ENCODE results near the gene ZNF473.

Gene ZNF473

DNA sequence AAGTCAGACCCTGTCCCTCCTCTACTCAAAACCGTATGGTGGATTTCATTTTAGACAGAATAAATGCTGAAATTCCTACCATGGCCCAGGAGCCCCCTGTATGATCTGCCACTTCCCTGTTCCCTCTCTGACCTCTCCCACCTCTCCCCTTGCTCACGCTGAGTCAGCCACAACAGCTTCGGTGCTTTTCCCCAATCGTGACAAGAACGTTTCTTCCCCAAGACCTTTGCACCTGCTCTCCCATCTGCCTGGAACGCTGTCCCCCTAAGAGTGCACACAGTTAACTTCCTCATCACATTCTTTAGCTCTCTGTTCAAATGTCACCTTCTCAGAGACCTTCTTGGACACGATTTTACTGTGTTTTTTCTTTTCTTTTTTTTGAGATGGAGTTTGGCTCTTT, 3.0 kb upstream of the ZNF473 start:
- TF ChIP-seq, protein P1, sequence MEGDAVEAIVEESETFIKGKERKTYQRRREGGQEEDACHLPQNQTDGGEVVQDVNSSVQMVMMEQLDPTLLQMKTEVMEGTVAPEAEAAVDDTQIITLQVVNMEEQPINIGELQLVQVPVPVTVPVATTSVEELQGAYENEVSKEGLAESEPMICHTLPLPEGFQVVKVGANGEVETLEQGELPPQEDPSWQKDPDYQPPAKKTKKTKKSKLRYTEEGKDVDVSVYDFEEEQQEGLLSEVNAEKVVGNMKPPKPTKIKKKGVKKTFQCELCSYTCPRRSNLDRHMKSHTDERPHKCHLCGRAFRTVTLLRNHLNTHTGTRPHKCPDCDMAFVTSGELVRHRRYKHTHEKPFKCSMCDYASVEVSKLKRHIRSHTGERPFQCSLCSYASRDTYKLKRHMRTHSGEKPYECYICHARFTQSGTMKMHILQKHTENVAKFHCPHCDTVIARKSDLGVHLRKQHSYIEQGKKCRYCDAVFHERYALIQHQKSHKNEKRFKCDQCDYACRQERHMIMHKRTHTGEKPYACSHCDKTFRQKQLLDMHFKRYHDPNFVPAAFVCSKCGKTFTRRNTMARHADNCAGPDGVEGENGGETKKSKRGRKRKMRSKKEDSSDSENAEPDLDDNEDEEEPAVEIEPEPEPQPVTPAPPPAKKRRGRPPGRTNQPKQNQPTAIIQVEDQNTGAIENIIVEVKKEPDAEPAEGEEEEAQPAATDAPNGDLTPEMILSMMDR (conservative IDR thresholded peaks at IDR 0.05), result no peak
- H3K27ac ChIP-seq, result no peak overlapping the region; the same call in 1 of the 2 replicates

DNA sequence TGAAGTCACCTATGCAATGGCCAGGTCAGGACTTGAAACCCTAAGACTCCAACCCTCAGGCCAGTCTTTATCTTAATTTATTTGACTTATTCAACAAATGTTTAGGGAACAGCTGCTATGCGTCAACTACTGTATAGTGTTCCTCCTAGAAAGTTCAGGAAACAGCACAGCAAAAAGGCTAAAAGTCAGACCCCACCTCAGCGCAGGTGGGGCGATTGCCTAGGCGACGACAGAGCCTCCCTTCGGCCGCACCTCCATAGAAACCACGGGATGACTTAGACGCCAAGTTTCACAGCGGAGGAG, 1.1 kb upstream of the ZNF473 start:
- TF ChIP-seq, protein P1 (conservative IDR thresholded peaks at IDR 0.05), result no peak
- peak overlapping the region; percentile 75 for H3K27ac ChIP-seq

DNA sequence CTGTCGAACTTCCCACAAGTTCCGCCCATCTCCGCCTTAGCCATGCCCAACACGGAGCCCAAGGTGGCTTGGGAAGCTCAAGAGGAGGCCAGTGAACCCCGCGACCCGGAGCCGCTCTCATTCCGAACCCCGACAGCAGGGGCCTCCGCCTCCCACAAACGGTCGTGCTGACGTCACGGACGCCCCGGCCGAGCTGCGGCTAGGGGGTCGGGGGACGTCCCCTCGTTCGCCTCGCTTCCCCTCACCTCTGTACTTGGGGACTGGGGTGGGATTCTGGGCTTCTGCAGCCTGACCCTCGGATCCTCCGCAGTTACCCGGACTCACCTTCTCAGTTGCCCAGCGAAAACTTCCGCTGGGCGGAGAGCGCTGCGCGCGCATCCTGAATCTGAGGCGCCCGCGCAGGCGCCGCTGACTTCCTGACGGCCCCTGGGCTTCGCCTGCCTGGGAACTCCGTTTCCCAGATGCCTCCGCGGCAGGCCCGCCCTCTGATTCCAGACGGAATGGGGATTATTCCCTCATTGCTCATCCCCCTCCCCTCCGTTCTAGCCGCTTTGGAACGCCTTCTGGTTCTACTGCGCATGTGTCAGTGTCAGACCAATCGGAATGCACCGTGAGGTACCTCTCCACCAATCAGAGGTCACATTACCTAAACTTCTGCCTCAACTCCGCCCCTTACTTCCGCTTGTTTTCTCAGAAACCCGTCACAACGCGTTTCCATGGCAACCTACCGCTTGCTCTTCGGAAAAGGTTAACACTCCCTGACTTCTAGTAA, 597 bp upstream of the ZNF473 start, which contains the start of gene VRK3:
VRK3 (minus strand) TSS at position 351 of the 772 bp plus-strand sequence. CDS start 9,210 bp downstream, outside the sequence.
- TF ChIP-seq, protein P1 (conservative IDR thresholded peaks at IDR 0.05), result no peak
- H3K27ac ChIP-seq, result peak within 1 kb of the TSS; percentile 75

DNA sequence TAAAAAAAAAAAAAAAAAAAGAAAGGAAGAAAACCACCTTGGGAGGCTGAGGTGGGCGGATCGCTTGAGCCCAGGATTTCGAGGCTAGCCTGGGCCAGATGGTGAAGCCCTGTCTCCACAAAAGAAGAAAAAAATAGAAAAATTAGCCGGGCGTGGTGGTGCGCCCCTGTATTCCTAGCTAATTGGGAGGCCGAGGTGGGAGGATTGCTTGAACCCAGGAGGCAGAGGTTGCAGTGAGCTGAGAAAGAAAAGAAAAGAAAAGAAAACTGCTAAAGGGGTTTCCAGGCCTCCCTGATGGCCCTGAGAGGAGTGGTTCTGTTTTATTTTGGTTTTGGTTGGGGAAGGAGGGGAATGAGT, 723 bp downstream of the ZNF473 start:
- peak overlapping the region; percentile 75 for H3K27ac ChIP-seq
- TF ChIP-seq, protein P1 (conservative IDR thresholded peaks at IDR 0.05), result no peak

DNA sequence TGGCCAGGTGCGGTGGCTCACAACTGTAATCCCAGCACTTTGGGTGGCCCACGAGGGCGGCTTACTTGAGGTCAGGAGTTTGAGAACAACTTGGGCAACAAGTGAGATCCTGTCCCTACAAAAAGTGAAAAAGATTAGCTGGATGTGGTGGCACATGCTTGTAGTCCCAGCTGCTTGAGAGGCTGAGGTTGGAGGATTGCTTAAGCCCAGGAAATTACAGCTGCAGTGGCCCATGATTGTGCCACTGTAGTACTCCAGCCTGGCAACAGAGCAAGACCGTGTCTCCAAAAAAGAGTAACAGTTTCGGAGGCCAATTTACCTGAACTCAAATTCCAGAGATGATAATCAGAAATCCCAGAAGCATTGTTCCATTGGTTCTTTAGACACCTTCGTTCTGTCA, 4.4 kb downstream of the ZNF473 start:
- no peak overlapping the region for H3K27ac ChIP-seq
- TF ChIP-seq, protein P1 (conservative IDR thresholded peaks at IDR 0.05), result no peak

DNA sequence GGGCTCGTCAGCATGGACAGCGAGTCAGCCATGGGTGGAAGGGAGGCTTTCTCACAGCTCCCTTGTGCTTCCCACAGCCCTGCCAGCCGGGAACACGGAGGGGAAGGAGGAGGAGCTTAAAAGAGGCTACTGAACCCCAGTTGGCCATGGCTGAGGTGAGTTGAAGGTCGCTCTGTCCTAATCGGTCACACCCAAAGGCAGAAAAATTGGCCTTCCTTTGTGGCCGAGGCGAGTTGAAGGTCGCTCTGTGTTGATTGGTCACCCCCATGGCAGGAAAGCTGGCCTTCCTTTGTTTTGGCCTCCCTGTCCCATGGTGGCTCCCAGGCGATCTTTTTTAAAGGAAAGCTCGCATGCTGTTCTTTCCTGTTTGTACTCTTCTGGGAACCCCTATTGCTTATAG, 5.1 kb downstream of the ZNF473 start:
- TF ChIP-seq, protein P1 (conservative IDR thresholded peaks at IDR 0.05), result no peak
- no peak overlapping the region for H3K27ac ChIP-seq

DNA sequence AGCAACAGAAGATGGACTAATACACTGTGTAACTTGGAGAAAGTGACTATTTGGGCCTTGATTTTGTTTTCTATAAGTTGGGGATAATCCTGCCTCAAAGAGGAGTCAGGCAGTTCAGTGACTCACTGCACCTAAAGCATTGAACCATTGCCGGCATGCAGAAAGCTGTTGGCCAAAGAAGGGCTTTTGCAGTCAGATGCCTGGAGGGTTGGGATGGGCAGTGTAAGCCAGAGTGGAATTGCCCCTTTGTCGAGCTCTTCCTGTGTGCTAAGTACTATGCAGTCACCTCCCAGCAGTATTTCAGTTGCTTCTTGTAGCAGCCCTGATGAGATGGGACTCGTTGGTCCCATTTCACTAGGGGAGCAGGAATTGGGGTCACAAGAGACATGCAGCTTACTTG, 11.1 kb downstream of the ZNF473 start:
- TF ChIP-seq, protein P1 (conservative IDR thresholded peaks at IDR 0.05), result no peak
- H3K27ac ChIP-seq, result no peak overlapping the region

Data from VCaP (cell line).